Endothelial cell of umbilical vein (primary cell): Measurements from ENCODE around the gene RNPEPL1. TPM values are rescaled to one million over a fixed set of nuclear protein-coding genes. Genes with fewer than 3 reads are reported as not detected.

ENCODE experiments used
- BruUV-seq: library from RNA; stranded (reverse); fragments of 400-500 nt; replicated peaks from 2 replicates; lab custom pipeline; 2021; lab: Mats Ljungman, UMichigan
- CTCF ChIA-PET: fragments of 300-600, 350-600 bp; sonication (Branson Sonifier 250); formaldehyde crosslinking; loops from one replicate; lab custom pipeline; 2021; ENCODE audit warnings: antibody characterized with exemption, inconsistent platforms; lab: Charles Lee
- POLR2A ChIA-PET: fragments of 300-600, 350-600 bp; sonication (Branson Sonifier 250); formaldehyde crosslinking; loops from one replicate; lab custom pipeline; 2021; ENCODE audit warnings: antibody characterized with exemption, inconsistent platforms; lab: Charles Lee
- DNase-seq: peaks from one replicate; pipeline ENCODE4 v3.0.0-alpha.2; 2011; ENCODE audit warnings: low read depth, low spot score
- FAIRE-seq: peaks from 2 replicates; lab custom pipeline; 2011; peaks lifted over from hg19 to GRCh38; lab: Jason Lieb, UNC
- H2AFZ ChIP-seq: 2 replicates; pipeline ENCODE4 v1.6.0; 2012; ENCODE audit warnings: low read depth, low read length, control low read depth, inconsistent platforms
- H3K27ac ChIP-seq: 2 replicates; pipeline ENCODE4 v1.5.1; 2011; ENCODE audit warnings: low read depth, mild to moderate bottlenecking, control low read depth, low read length, moderate library complexity; ENCODE audit not compliant: insufficient read depth
- H3K27me3 ChIP-seq, 2 experiments: 2 replicates each; pipeline versions ENCODE4 v1.6.0 to v1.6.1; 2011; ENCODE audit warnings: low read length in 2 of 2, mixed read lengths in 1 of 2; ENCODE audit not compliant: control insufficient read depth in 2 of 2, insufficient read depth in 2 of 2
- H3K36me3 ChIP-seq, 2 experiments: 2 replicates in 1 of 2; 3 replicates in 1 of 2; pipeline ENCODE4 v1.5.1; 2011; ENCODE audit warnings: low read length in 2 of 2, mild to moderate bottlenecking in 1 of 2, moderate library complexity in 1 of 2; ENCODE audit not compliant: control insufficient read depth in 2 of 2, insufficient read depth in 2 of 2; ENCODE audit errors: extremely low read depth in 1 of 2
- H3K4me1 ChIP-seq: 3 replicates; pipeline ENCODE4 v1.5.1; 2011; ENCODE audit warnings: mild to moderate bottlenecking, low read length; ENCODE audit not compliant: control insufficient read depth, insufficient read depth; ENCODE audit errors: extremely low read depth
- H3K4me2 ChIP-seq: 2 replicates; pipeline ENCODE4 v1.6.1; 2011; ENCODE audit warnings: low read length, control low read depth, mixed read lengths; ENCODE audit not compliant: insufficient read depth
- H3K4me3 ChIP-seq, 3 experiments: fragments of 200-600 bp in 1 of 3; sonication (generic), shearing (Covaris generic) in 1 of 3; replicated peaks in 1 of 3; 2 replicates each; pipeline ENCODE4 v1.5.1; 2011 to 2016; ENCODE audit warnings: control low read depth in 3 of 3, low read length in 3 of 3, mild to moderate bottlenecking in 2 of 3, inconsistent platforms in 1 of 3, low read depth in 1 of 3, moderate library complexity in 1 of 3; ENCODE audit not compliant: insufficient read depth in 1 of 3
- H3K79me2 ChIP-seq: 2 replicates; pipeline ENCODE4 v1.6.0; 2012; ENCODE audit warnings: low read length, inconsistent platforms; ENCODE audit not compliant: control insufficient read depth, insufficient read depth
- H3K9ac ChIP-seq: replicated peaks from 2 replicates; pipeline ENCODE3; 2011; ENCODE audit warnings: low read length, control low read depth; ENCODE audit not compliant: insufficient read depth; ENCODE audit errors: extremely low read depth
- H3K9me1 ChIP-seq: replicated peaks from 3 replicates; pipeline ENCODE4 v1.6.0; 2011; ENCODE audit warnings: mild to moderate bottlenecking, low read length; ENCODE audit not compliant: control insufficient read depth, insufficient read depth; ENCODE audit errors: extremely low read depth
- H3K9me3 ChIP-seq: replicated peaks from 2 replicates; pipeline ENCODE4 v1.5.1; 2012; ENCODE audit warnings: low read length, inconsistent platforms; ENCODE audit not compliant: control insufficient read depth, insufficient read depth
- H4K20me1 ChIP-seq: replicated peaks from 2 replicates; pipeline ENCODE3; 2011; ENCODE audit warnings: mild to moderate bottlenecking, low read length; ENCODE audit not compliant: control insufficient read depth, insufficient read depth; ENCODE audit errors: extremely low read depth
- EZH2 ChIP-seq: IDR thresholded peaks from 2 replicates; pipeline ENCODE4 v1.6.1; 2012; ENCODE audit warnings: borderline replicate concordance, low read depth, mild to moderate bottlenecking, moderate library complexity, low read length, inconsistent platforms; ENCODE audit not compliant: severe bottlenecking
- FOS ChIP-seq: IDR thresholded peaks from 2 replicates; pipeline ENCODE4 v1.6.1; 2011; ENCODE audit warnings: mild to moderate bottlenecking, low read length, moderate library complexity, borderline replicate concordance; ENCODE audit not compliant: insufficient read depth
- GATA2 ChIP-seq: IDR thresholded peaks from 2 replicates; pipeline ENCODE4 v1.7.0; 2011; ENCODE audit warnings: low read depth, mild to moderate bottlenecking, moderate library complexity, mixed read lengths, low read length; ENCODE audit not compliant: insufficient read length, insufficient read depth
- JUN ChIP-seq: IDR thresholded peaks from 2 replicates; pipeline ENCODE4 v1.6.1; 2011; ENCODE audit warnings: borderline replicate concordance, low read depth; ENCODE audit not compliant: insufficient read length, insufficient read depth
- MAX ChIP-seq: IDR thresholded peaks from 2 replicates; pipeline ENCODE4 v1.6.1; 2011; ENCODE audit not compliant: insufficient read depth, insufficient read length
- MYC ChIP-seq: IDR thresholded peaks from one replicate; pipeline ENCODE4 v1.6.1; 2011; ENCODE audit warnings: mild to moderate bottlenecking, low read depth, low read length
- POLR2A ChIP-seq: IDR thresholded peaks from 2 replicates; pipeline ENCODE4 v1.6.1; 2012; ENCODE audit warnings: low read depth, mild to moderate bottlenecking, control low read depth, low read length
- POLR2AphosphoS5 ChIP-seq: IDR thresholded peaks from 2 replicates; pipeline ENCODE4 v1.6.1; 2012; ENCODE audit warnings: low read depth, mild to moderate bottlenecking, control low read depth, low read length, moderate library complexity; ENCODE audit not compliant: insufficient read depth
- dilution Hi-C: fragments of 300-500 bp; cut with MboI; formaldehyde crosslinking; loops from one replicate; pipeline ENCODE4 v1.15.0; 2019; ENCODE audit warnings: low sequenced_read_pairs; ENCODE audit not compliant: extremely low pct_ligation_motif_present
- intact Hi-C: fragments of 100-400 bp; cut with micrococcal nuclease; formaldehyde crosslinking; loops from one replicate; pipeline ENCODE4 v1.10.0; 2022
- polyA plus RNA-seq, 4 experiments: library from polyadenylated mRNA; depleted of rRNA in 3 of 4; stranded (reverse) in 3 of 4; unstranded in 1 of 4; fragments of >200 nt; gene quantifications; 2 replicates each; pipeline versions ENCODE4 v1.2.1 to v1.2.3, GENCODE V29; 2011 to 2012; ENCODE audit warnings: missing spikeins in 1 of 4
- total RNA-seq: library from RNA; stranded (reverse); gene quantifications from 2 replicates; pipeline ENCODE4 v1.2.3, GENCODE V29; 2021
- TF ChIP-seq, protein P1 (sequence below), 2 donors: IDR thresholded peaks; 1 replicate in 1 of 2; 2 replicates in 1 of 2; pipeline ENCODE4 v1.5.1; 2011; ENCODE audit warnings: low read length in 2 of 2, mild to moderate bottlenecking in 2 of 2, moderate library complexity in 2 of 2, control low read depth in 1 of 2, inconsistent platforms in 1 of 2, low read depth in 1 of 2; ENCODE audit not compliant: insufficient read depth in 1 of 2; ENCODE audit errors: extremely low read depth in 1 of 2

The RNPEPL1 gene
- total and polyA plus RNA-seq, 2 donors (not counting 3 experiments of a cell fraction or from before 2014, with no cell fraction given) = 35.8 to 67.1 TPM

- ChIA-PET POLR2A (no interaction called here), CTCF (interaction anchor here (1.0 to 1.6 kb wide), 3 partner anchors 8 to 44 kb away, joined by 3 to 5 read pairs (median 4); no protein-coding TSS in a partner anchor)
- H3K9me1 ChIP-seq = no peaks in the 10 kb centered on the region
- H3K36me3 ChIP-seq = no peaks in the 10 kb centered on the region
- H4K20me1 ChIP-seq = no peaks in the 10 kb centered on the region
- H3K4me3 ChIP-seq = no peak overlapping the region
- intact Hi-C loops = no loop called here
- no peak overlapping the region for H2AFZ ChIP-seq
- H3K27me3 ChIP-seq = peaks cover 3 to 9% of the 10 kb centered on the region in 2 experiments
- TF ChIP-seq POLR2A (no peak), GATA2 (no peak), MAX (no peak), JUN (no peak), EZH2 (no peak), MYC (no peak), FOS (no peak), POLR2AphosphoS5 (no peak)
- TF ChIP-seq, protein P1, sequence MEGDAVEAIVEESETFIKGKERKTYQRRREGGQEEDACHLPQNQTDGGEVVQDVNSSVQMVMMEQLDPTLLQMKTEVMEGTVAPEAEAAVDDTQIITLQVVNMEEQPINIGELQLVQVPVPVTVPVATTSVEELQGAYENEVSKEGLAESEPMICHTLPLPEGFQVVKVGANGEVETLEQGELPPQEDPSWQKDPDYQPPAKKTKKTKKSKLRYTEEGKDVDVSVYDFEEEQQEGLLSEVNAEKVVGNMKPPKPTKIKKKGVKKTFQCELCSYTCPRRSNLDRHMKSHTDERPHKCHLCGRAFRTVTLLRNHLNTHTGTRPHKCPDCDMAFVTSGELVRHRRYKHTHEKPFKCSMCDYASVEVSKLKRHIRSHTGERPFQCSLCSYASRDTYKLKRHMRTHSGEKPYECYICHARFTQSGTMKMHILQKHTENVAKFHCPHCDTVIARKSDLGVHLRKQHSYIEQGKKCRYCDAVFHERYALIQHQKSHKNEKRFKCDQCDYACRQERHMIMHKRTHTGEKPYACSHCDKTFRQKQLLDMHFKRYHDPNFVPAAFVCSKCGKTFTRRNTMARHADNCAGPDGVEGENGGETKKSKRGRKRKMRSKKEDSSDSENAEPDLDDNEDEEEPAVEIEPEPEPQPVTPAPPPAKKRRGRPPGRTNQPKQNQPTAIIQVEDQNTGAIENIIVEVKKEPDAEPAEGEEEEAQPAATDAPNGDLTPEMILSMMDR (IDR thresholded peaks at IDR 0.05; ENCODE audit: extremely low read depth in 1 of 2, insufficient read depth in 1 of 2, low read depth in 1 of 2, low read length in 2 of 2) = no peak
- H3K9me3 ChIP-seq = peaks cover 5% of the 10 kb centered on the region
- dilution Hi-C loops = no loop called here
- no peak overlapping the region for H3K9ac ChIP-seq
- FAIRE-seq (no peak), DNase-seq (no peak)
- H3K27ac ChIP-seq = no peak overlapping the region
- H3K79me2 ChIP-seq = no peaks in the 10 kb centered on the region
- BruUV-seq = no TSS peak
- no peak overlapping the region for H3K4me2 ChIP-seq
- H3K4me1 ChIP-seq = no peaks in the 10 kb centered on the region
These were observed 45.9 kb upstream of the RNPEPL1 start for GRCh38 chr2:240522406-240522805.
